GM18511 (cell line): ENCODE data around the gene PGP.
"Not testable (repeated sequence)": the region's sequence is repeated elsewhere in the genome, so short reads cannot be mapped to it uniquely, and the experiment has no call there.

Source experiments
- ATAC-seq: cut with Tn5 transposase; IDR thresholded peaks from one replicate; pipeline ENCODE4 v1.9.1; 2021; ENCODE audit warnings: mild to moderate bottlenecking, moderate library complexity; ENCODE audit not compliant: unreplicated experiment

PGP gene

GRCh38 chr16:2223221-2223941 lies 8.7 kb upstream of the PGP start, which contains the start of gene E4F1:
E4F1 (plus strand) TSS chr16:2223591; CDS start chr16:2223614, 23 bp downstream.
- peak; percentile 96 for ATAC-seq

- ATAC-seq: no peak
Measured at GRCh38 chr16:2216330-2216729, 1.7 kb upstream of the PGP start.

GRCh38 chr16:2213817-2214718 lies 572 bp downstream of the PGP start:
- ATAC-seq: peak; percentile 8

- ATAC-seq: no peak
Measured at GRCh38 chr16:2212362-2213324, 2.0 kb downstream of the PGP start.

GRCh38 chr16:2211923-2212347 lies 2.7 kb downstream of the PGP start:
- no peak for ATAC-seq

- ATAC-seq: no peak
Measured at GRCh38 chr16:2210386-2211365, 4.0 kb downstream of the PGP start, which contains the start of gene BRICD5. BRICD5 (minus strand) TSS chr16:2210863; CDS start chr16:2210833, 30 bp downstream.

GRCh38 chr16:2210009-2210332 lies 4.7 kb downstream of the PGP start:
- no peak for ATAC-seq

GRCh38 chr16:2209258-2210008 lies 5.2 kb downstream of the PGP start:
- no peak for ATAC-seq

- ATAC-seq: no peak
Measured at GRCh38 chr16:2208772-2209171, 5.9 kb downstream of the PGP start.

GRCh38 chr16:2208308-2208707 lies 6.3 kb downstream of the PGP start:
- no peak for ATAC-seq

- ATAC-seq: no peak
Measured at GRCh38 chr16:2207872-2208271, 6.8 kb downstream of the PGP start.

GRCh38 chr16:2206780-2207433 lies 7.7 kb downstream of the PGP start:
- no peak for ATAC-seq

GRCh38 chr16:2206420-2206779 lies 8.2 kb downstream of the PGP start:
- ATAC-seq: no peak

GRCh38 chr16:2205967-2206313 lies 8.7 kb downstream of the PGP start:
- ATAC-seq: no peak

GRCh38 chr16:2205104-2205966 lies 9.3 kb downstream of the PGP start, which contains the start of gene MLST8:
MLST8 (plus strand) TSS chr16:2205454; CDS start chr16:2206086, 632 bp downstream.
- ATAC-seq: peak; percentile 79

- no peak for ATAC-seq
Measured at GRCh38 chr16:2204416-2205103, 10.1 kb downstream of the PGP start.

- not testable (repeated sequence) for ATAC-seq
Measured at GRCh38 chr16:2203119-2203688, 11.4 kb downstream of the PGP start.
